HEK293 (cell line): ENCODE results near the gene HYOU1.

ENCODE experiments used
- GLI4 ChIP-seq: fragments of 450-650 bp; formaldehyde crosslinking; IDR thresholded peaks from 2 replicates; pipeline ENCODE4 v1.5.1; 2016; ENCODE audit warnings: missing biosample characterization, missing genetic modification characterization
- ZBTB8A ChIP-seq: fragments of 450-650 bp; formaldehyde crosslinking; IDR thresholded peaks from 2 replicates; pipeline ENCODE4 v1.5.1; 2016; ENCODE audit warnings: missing biosample characterization, missing genetic modification characterization
- ZNF223 ChIP-seq: fragments of 450-650 bp; formaldehyde crosslinking; IDR thresholded peaks from 2 replicates; pipeline ENCODE4 v1.5.1; 2016; ENCODE audit warnings: missing biosample characterization, missing genetic modification characterization
- ZNF248 ChIP-seq: fragments of 450-650 bp; formaldehyde crosslinking; IDR thresholded peaks from 2 replicates; pipeline ENCODE4 v1.5.1; 2017; ENCODE audit warnings: missing biosample characterization, missing genetic modification characterization
- ZNF341 ChIP-seq: fragments of 450-650 bp; formaldehyde crosslinking; IDR thresholded peaks from 2 replicates; pipeline ENCODE4; 2016; ENCODE audit warnings: low read depth, missing biosample characterization, missing genetic modification characterization
- ZNF658 ChIP-seq: fragments of 450-650 bp; formaldehyde crosslinking; IDR thresholded peaks from 2 replicates; pipeline ENCODE4; 2016; ENCODE audit warnings: missing biosample characterization, missing genetic modification characterization
- ZSCAN30 ChIP-seq: fragments of 450-650 bp; IDR thresholded peaks from 2 replicates; pipeline ENCODE4 v1.5.1; 2018; ENCODE audit warnings: missing biosample characterization, mild to moderate bottlenecking, missing genetic modification characterization, moderate library complexity
- TF ChIP-seq, protein P1 (sequence below): fragments of 450-650 bp; formaldehyde crosslinking; IDR thresholded peaks from 2 replicates; pipeline ENCODE4 v1.5.1; 2016; ENCODE audit warnings: missing biosample characterization, missing genetic modification characterization
- TF ChIP-seq, protein P2 (sequence below): sonication (generic); formaldehyde crosslinking; IDR thresholded peaks from 2 replicates; pipeline ENCODE4 v1.8.1; 2022; ENCODE audit warnings: mild to moderate bottlenecking, moderate library complexity, missing genetic modification reagents
- TF ChIP-seq, protein P3 (sequence below): IDR thresholded peaks from 2 replicates; pipeline ENCODE4 v1.6.1; 2011; ENCODE audit warnings: mild to moderate bottlenecking, low read depth, low read length, borderline replicate concordance

- no peak for TF ChIP-seq ZSCAN30
- TF ChIP-seq, protein P1, sequence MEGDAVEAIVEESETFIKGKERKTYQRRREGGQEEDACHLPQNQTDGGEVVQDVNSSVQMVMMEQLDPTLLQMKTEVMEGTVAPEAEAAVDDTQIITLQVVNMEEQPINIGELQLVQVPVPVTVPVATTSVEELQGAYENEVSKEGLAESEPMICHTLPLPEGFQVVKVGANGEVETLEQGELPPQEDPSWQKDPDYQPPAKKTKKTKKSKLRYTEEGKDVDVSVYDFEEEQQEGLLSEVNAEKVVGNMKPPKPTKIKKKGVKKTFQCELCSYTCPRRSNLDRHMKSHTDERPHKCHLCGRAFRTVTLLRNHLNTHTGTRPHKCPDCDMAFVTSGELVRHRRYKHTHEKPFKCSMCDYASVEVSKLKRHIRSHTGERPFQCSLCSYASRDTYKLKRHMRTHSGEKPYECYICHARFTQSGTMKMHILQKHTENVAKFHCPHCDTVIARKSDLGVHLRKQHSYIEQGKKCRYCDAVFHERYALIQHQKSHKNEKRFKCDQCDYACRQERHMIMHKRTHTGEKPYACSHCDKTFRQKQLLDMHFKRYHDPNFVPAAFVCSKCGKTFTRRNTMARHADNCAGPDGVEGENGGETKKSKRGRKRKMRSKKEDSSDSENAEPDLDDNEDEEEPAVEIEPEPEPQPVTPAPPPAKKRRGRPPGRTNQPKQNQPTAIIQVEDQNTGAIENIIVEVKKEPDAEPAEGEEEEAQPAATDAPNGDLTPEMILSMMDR (tag by site-specific recombination): peak; percentile 63
- TF ChIP-seq, protein P2, sequence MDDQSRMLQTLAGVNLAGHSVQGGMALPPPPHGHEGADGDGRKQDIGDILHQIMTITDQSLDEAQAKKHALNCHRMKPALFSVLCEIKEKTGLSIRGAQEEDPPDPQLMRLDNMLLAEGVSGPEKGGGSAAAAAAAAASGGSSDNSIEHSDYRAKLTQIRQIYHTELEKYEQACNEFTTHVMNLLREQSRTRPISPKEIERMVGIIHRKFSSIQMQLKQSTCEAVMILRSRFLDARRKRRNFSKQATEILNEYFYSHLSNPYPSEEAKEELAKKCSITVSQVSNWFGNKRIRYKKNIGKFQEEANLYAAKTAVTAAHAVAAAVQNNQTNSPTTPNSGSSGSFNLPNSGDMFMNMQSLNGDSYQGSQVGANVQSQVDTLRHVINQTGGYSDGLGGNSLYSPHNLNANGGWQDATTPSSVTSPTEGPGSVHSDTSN (CRISPR knock-in tag): no peak
- TF ChIP-seq, protein P3, sequence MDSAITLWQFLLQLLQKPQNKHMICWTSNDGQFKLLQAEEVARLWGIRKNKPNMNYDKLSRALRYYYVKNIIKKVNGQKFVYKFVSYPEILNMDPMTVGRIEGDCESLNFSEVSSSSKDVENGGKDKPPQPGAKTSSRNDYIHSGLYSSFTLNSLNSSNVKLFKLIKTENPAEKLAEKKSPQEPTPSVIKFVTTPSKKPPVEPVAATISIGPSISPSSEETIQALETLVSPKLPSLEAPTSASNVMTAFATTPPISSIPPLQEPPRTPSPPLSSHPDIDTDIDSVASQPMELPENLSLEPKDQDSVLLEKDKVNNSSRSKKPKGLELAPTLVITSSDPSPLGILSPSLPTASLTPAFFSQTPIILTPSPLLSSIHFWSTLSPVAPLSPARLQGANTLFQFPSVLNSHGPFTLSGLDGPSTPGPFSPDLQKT: no peak
- TF ChIP-seq ZNF248 (tag by site-specific recombination): no peak
- no peak for TF ChIP-seq ZNF341 (tag by site-specific recombination)
- no peak for TF ChIP-seq ZBTB8A (tag by site-specific recombination)
- TF ChIP-seq GLI4: no peak
- no peak for TF ChIP-seq ZNF223
- TF ChIP-seq ZNF658 (tag by site-specific recombination): no peak
These were observed 43.4 kb upstream of the HYOU1 start for GRCh38 chr11:119100246-119100970.
